ENCODE results near the gene JMJD1C. TPM values are rescaled to one million over a fixed set of nuclear protein-coding genes. Genes with fewer than 3 reads are reported as not detected.

The JMJD1C gene
- polyA plus RNA-seq, 2 of the 4 experiments (the other 2 are of a cell fraction), result 15.9 to 47.2 TPM

- H3K4me1 ChIP-seq, result peaks cover 34% of the 10 kb centered on the region
- POLR2A ChIA-PET, result interaction anchor here (0.8 to 1.0 kb wide), 2 partner anchors 13 to 199 kb away, joined by 3 to 4 read pairs; partner anchors contain the start of gene JMJD1C
- H3K4me3 ChIP-seq, result peak overlapping the region; percentile 55
- FAIRE-seq (peak; percentile 13), ATAC-seq (no peak), DNase-seq (ENCODE audit: low read depth in 1 of 2, low spot score in 1 of 2) (no peak)
- H3K27ac ChIP-seq, result peak overlapping the region; percentile 73 to 78; a peak in 5 of 6 replicates
- CTCF ChIA-PET, result interaction anchor here (0.8 to 1.3 kb wide), 4 partner anchors 13 to 367 kb away, joined by 3 to 4 read pairs (median 4); no protein-coding TSS in a partner anchor
- H3K9me3 ChIP-seq, result no peaks in the 10 kb centered on the region
- WGBS (ENCODE audit: missing lambda C conversion rate), result 3% methylated on average over 6 of the region's 6 CpGs
- TF ChIP-seq MAFK (IDR thresholded peaks at IDR 0.05; ENCODE audit: partially characterized antibody) (peak; percentile 50), ATOH8 (CRISPR knock-in tag; IDR thresholded peaks at IDR 0.05; ENCODE audit: low read depth) (no peak)
- H3K4me2 ChIP-seq, result peak overlapping the region; percentile 86
Measured at GRCh38 chr10:63266391-63267316, 199.1 kb downstream of the JMJD1C start.

- WGBS (ENCODE audit: missing lambda C conversion rate), result 0% methylated on average over 2 of the region's 2 CpGs
Measured at GRCh38 chr10:63265683-63266235, 200.0 kb downstream of the JMJD1C start.

GRCh38 chr10:63265222-63265617, 200.6 kb downstream of the JMJD1C start:
- Histone ChIP-seq H3K4me1 (peaks cover 28% of the 10 kb centered on the region), H3K4me2 (peak overlapping the region; percentile 86), H3K27ac (peak overlapping the region; percentile 76 to 78), H3K4me3 (peak overlapping the region; percentile 55), H3K9me3 (no peaks in the 10 kb centered on the region)
- ChIA-PET CTCF (no interaction called here), POLR2A (interaction anchor here (0.9 kb wide), 1 partner anchor 29 kb away, joined by 4 read pairs; no protein-coding TSS in a partner anchor)
- FAIRE-seq (no peak), ATAC-seq (peak; percentile 30 to 62; a peak in 3 of 6 replicates), DNase-seq (ENCODE audit: low read depth in 1 of 2, low spot score in 1 of 2) (peak; percentile 14 to 70)
- no peak for TF ChIP-seq ELK1 (IDR thresholded peaks at IDR 0.05; ENCODE audit: low read depth, low read length)
- no peak for TF ChIP-seq ESRRA (IDR thresholded peaks at IDR 0.05; ENCODE audit: borderline replicate concordance, low read length)
- no peak for TF ChIP-seq FOSL2 (IDR thresholded peaks at IDR 0.05)
- TF ChIP-seq FOSL2 (CRISPR knock-in tag; IDR thresholded peaks at IDR 0.05), result no peak
- no peak for TF ChIP-seq EP300 (IDR thresholded peaks at IDR 0.05)
- 0% methylated on average over 5 of the region's 5 CpGs for WGBS (ENCODE audit: missing lambda C conversion rate)

More at GRCh38 chr10:63265683-63266235, 200.0 kb downstream of the JMJD1C start:
- Histone ChIP-seq H3K4me2 (peak overlapping the region; percentile 86), H3K4me1 (peaks cover 33% of the 10 kb centered on the region), H3K27ac (peak overlapping the region in 1 of 2 experiments; percentile 78; a peak in 4 of 6 replicates), H3K9me3 (no peaks in the 10 kb centered on the region), H3K4me3 (peak overlapping the region; percentile 55)
- FAIRE-seq (peak; percentile 76), DNase-seq (ENCODE audit: low read depth in 1 of 2, low spot score in 1 of 2) (no peak), ATAC-seq (no peak)
- CTCF ChIA-PET, result no interaction called here
- TF ChIP-seq TP53 (CRISPR knock-in tag; IDR thresholded peaks at IDR 0.05), result no peak
- no peak for TF ChIP-seq CBX2 (IDR thresholded peaks at IDR 0.05; ENCODE audit: borderline replicate concordance, low read depth)
- TF ChIP-seq BHLHE40 (IDR thresholded peaks at IDR 0.05; ENCODE audit: low read depth, low read length), result no peak
- TF ChIP-seq HEYL (CRISPR knock-in tag; IDR thresholded peaks at IDR 0.05), result no peak
- TF ChIP-seq HOXB5 (CRISPR knock-in tag; IDR thresholded peaks at IDR 0.05), result no peak
- TF ChIP-seq RCOR1 (IDR thresholded peaks at IDR 0.05; ENCODE audit: low read depth, low read length), result no peak
- POLR2A ChIA-PET, result interaction anchor here (0.8 kb wide), 1 partner anchor 12 kb away, joined by 3 read pairs; no protein-coding TSS in a partner anchor

GRCh38 chr10:63264617-63265221, 201.1 kb downstream of the JMJD1C start:
- DNase-seq (ENCODE audit: low read depth in 1 of 2, low spot score in 1 of 2) (no peak), ATAC-seq (no peak), FAIRE-seq (no peak)
- CTCF ChIA-PET, result no interaction called here
- peak overlapping the region; percentile 76 to 78 for H3K27ac ChIP-seq
- POLR2A ChIA-PET, result interaction anchor here (0.9 kb wide), 1 partner anchor 28 kb away, joined by 4 read pairs; no protein-coding TSS in a partner anchor
- H3K9me3 ChIP-seq, result no peaks in the 10 kb centered on the region
- H3K4me3 ChIP-seq, result peak overlapping the region; percentile 55
- H3K4me2 ChIP-seq, result peak overlapping the region; percentile 86
- peaks cover 28% of the 10 kb centered on the region for H3K4me1 ChIP-seq
- TF ChIP-seq JUNB (IDR thresholded peaks at IDR 0.05), result no peak
- TF ChIP-seq HOXB5 (CRISPR knock-in tag; IDR thresholded peaks at IDR 0.05), result no peak
- TF ChIP-seq KDM5A (IDR thresholded peaks at IDR 0.05), result no peak
- no peak for TF ChIP-seq ZFP36 (IDR thresholded peaks at IDR 0.05; ENCODE audit: borderline replicate concordance, partially characterized antibody)
- TF ChIP-seq CTCF (IDR thresholded peaks at IDR 0.05), result no peak
- no peak for TF ChIP-seq RNF2 (IDR thresholded peaks at IDR 0.05; ENCODE audit: borderline replicate concordance, low read depth)
- TF ChIP-seq NPAS2 (CRISPR knock-in tag; IDR thresholded peaks at IDR 0.05; ENCODE audit: borderline replicate concordance), result no peak
- no peak for TF ChIP-seq CBX8 (IDR thresholded peaks at IDR 0.05)
- no peak for TF ChIP-seq RARB (CRISPR knock-in tag; IDR thresholded peaks at IDR 0.05)
- TF ChIP-seq EHF (CRISPR knock-in tag; IDR thresholded peaks at IDR 0.05), result no peak
